GM23338 (cell line): ENCODE data around the gene TGFBRAP1.

Source experiments
- CREB1 ChIP-seq: fragments of 250-450 bp; sonication (Bioruptor Pico); IDR thresholded peaks from 2 replicates; pipeline ENCODE4 v1.5.0; 2020; ENCODE audit warnings: low read depth, mild to moderate bottlenecking, moderate library complexity
- EZH2 ChIP-seq: fragments of 200-600 bp; sonication (generic); IDR thresholded peaks from one replicate; pipeline ENCODE4 v1.8.0; 2017; ENCODE audit warnings: antibody characterized with exemption, mild to moderate bottlenecking, low read depth; ENCODE audit not compliant: unreplicated experiment
- EZH2phosphoT487 ChIP-seq: fragments of 200-600 bp; sonication (generic); IDR thresholded peaks from one replicate; pipeline ENCODE4 v1.8.1; 2018; ENCODE audit warnings: antibody characterized with exemption; ENCODE audit not compliant: unreplicated experiment
- JUNB ChIP-seq: IDR thresholded peaks from one replicate; pipeline ENCODE4 v1.6.1; 2016; ENCODE audit warnings: antibody characterized with exemption; ENCODE audit not compliant: unreplicated experiment
- NANOG ChIP-seq: IDR thresholded peaks from 2 replicates; pipeline ENCODE4 v1.6.1; 2016; ENCODE audit warnings: antibody characterized with exemption, borderline replicate concordance
- POLR2AphosphoS5 ChIP-seq: IDR thresholded peaks from 2 replicates; pipeline ENCODE4 v1.6.1; 2016; ENCODE audit warnings: antibody characterized with exemption, low read depth
- STAT1 ChIP-seq: IDR thresholded peaks from one replicate; pipeline ENCODE4 v1.6.1; 2016; ENCODE audit warnings: antibody characterized with exemption; ENCODE audit not compliant: unreplicated experiment
- ZNF114 ChIP-seq: fragments of 250-450 bp; sonication (Bioruptor Pico); IDR thresholded peaks from 2 replicates; pipeline ENCODE4 v1.5.0; 2020; ENCODE audit warnings: mild to moderate bottlenecking, moderate library complexity
- ZNF331 ChIP-seq: fragments of 250-450 bp; sonication (Bioruptor Pico); IDR thresholded peaks from 2 replicates; pipeline ENCODE4 v1.5.0; 2020; ENCODE audit warnings: low read depth, mild to moderate bottlenecking, moderate library complexity
- TF ChIP-seq, protein P1 (sequence below), 2 experiments: fragments of 200-600 bp in 1 of 2; sonication (generic) in 1 of 2; conservative IDR thresholded peaks; 2 replicates each; pipeline versions ENCODE4 v1.5.1 to v1.6.1; 2016 to 2017; ENCODE audit warnings: antibody characterized with exemption in 2 of 2, low read depth in 2 of 2, mild to moderate bottlenecking in 2 of 2, moderate library complexity in 1 of 2
- TF ChIP-seq, protein P2 (sequence below): IDR thresholded peaks from one replicate; pipeline ENCODE4 v1.6.1; 2018; ENCODE audit warnings: antibody characterized with exemption; ENCODE audit not compliant: unreplicated experiment
- TF ChIP-seq, protein P3 (sequence below): IDR thresholded peaks from 2 replicates; pipeline ENCODE4 v1.6.1; 2016; ENCODE audit warnings: antibody characterized with exemption
- TF ChIP-seq, protein P4 (sequence below): fragments of 250-450 bp; sonication (Bioruptor Pico); IDR thresholded peaks from 2 replicates; pipeline ENCODE4 v1.5.0; 2020; ENCODE audit warnings: mild to moderate bottlenecking, moderate library complexity

DNA sequence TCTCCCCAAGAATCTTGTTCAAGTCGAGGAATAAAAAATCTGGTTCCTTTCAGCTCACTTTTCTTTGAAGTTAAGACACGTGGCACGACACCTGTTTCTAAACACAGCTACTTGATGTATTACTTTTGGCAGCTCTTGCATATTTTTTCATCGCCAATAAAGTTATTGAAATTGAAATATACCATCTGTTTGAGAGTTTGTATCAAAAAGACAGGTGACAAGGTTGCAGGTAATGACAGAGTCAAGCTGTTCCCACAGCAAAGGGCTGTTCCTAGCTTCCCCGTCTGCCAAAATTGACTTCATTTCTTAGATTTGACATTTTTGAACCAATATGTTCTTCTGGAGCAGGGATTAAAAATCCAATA, 93.5 kb downstream of the TGFBRAP1 start:
- TF ChIP-seq, protein P1, sequence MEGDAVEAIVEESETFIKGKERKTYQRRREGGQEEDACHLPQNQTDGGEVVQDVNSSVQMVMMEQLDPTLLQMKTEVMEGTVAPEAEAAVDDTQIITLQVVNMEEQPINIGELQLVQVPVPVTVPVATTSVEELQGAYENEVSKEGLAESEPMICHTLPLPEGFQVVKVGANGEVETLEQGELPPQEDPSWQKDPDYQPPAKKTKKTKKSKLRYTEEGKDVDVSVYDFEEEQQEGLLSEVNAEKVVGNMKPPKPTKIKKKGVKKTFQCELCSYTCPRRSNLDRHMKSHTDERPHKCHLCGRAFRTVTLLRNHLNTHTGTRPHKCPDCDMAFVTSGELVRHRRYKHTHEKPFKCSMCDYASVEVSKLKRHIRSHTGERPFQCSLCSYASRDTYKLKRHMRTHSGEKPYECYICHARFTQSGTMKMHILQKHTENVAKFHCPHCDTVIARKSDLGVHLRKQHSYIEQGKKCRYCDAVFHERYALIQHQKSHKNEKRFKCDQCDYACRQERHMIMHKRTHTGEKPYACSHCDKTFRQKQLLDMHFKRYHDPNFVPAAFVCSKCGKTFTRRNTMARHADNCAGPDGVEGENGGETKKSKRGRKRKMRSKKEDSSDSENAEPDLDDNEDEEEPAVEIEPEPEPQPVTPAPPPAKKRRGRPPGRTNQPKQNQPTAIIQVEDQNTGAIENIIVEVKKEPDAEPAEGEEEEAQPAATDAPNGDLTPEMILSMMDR (conservative IDR thresholded peaks at IDR 0.05; ENCODE audit: low read depth in 2 of 2): no peak
- no peak for TF ChIP-seq EZH2phosphoT487
- TF ChIP-seq EZH2: no peak
- TF ChIP-seq, protein P2, sequence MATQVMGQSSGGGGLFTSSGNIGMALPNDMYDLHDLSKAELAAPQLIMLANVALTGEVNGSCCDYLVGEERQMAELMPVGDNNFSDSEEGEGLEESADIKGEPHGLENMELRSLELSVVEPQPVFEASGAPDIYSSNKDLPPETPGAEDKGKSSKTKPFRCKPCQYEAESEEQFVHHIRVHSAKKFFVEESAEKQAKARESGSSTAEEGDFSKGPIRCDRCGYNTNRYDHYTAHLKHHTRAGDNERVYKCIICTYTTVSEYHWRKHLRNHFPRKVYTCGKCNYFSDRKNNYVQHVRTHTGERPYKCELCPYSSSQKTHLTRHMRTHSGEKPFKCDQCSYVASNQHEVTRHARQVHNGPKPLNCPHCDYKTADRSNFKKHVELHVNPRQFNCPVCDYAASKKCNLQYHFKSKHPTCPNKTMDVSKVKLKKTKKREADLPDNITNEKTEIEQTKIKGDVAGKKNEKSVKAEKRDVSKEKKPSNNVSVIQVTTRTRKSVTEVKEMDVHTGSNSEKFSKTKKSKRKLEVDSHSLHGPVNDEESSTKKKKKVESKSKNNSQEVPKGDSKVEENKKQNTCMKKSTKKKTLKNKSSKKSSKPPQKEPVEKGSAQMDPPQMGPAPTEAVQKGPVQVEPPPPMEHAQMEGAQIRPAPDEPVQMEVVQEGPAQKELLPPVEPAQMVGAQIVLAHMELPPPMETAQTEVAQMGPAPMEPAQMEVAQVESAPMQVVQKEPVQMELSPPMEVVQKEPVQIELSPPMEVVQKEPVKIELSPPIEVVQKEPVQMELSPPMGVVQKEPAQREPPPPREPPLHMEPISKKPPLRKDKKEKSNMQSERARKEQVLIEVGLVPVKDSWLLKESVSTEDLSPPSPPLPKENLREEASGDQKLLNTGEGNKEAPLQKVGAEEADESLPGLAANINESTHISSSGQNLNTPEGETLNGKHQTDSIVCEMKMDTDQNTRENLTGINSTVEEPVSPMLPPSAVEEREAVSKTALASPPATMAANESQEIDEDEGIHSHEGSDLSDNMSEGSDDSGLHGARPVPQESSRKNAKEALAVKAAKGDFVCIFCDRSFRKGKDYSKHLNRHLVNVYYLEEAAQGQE: no peak
- TF ChIP-seq POLR2AphosphoS5: no peak
- no peak for TF ChIP-seq JUNB
- TF ChIP-seq STAT1: no peak
- no peak for TF ChIP-seq ZNF114 (CRISPR knock-in tag)
- no peak for TF ChIP-seq NANOG
- TF ChIP-seq, protein P3, sequence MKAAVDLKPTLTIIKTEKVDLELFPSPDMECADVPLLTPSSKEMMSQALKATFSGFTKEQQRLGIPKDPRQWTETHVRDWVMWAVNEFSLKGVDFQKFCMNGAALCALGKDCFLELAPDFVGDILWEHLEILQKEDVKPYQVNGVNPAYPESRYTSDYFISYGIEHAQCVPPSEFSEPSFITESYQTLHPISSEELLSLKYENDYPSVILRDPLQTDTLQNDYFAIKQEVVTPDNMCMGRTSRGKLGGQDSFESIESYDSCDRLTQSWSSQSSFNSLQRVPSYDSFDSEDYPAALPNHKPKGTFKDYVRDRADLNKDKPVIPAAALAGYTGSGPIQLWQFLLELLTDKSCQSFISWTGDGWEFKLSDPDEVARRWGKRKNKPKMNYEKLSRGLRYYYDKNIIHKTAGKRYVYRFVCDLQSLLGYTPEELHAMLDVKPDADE: no peak
- no peak for TF ChIP-seq CREB1
- TF ChIP-seq ZNF331: no peak
- TF ChIP-seq, protein P4, sequence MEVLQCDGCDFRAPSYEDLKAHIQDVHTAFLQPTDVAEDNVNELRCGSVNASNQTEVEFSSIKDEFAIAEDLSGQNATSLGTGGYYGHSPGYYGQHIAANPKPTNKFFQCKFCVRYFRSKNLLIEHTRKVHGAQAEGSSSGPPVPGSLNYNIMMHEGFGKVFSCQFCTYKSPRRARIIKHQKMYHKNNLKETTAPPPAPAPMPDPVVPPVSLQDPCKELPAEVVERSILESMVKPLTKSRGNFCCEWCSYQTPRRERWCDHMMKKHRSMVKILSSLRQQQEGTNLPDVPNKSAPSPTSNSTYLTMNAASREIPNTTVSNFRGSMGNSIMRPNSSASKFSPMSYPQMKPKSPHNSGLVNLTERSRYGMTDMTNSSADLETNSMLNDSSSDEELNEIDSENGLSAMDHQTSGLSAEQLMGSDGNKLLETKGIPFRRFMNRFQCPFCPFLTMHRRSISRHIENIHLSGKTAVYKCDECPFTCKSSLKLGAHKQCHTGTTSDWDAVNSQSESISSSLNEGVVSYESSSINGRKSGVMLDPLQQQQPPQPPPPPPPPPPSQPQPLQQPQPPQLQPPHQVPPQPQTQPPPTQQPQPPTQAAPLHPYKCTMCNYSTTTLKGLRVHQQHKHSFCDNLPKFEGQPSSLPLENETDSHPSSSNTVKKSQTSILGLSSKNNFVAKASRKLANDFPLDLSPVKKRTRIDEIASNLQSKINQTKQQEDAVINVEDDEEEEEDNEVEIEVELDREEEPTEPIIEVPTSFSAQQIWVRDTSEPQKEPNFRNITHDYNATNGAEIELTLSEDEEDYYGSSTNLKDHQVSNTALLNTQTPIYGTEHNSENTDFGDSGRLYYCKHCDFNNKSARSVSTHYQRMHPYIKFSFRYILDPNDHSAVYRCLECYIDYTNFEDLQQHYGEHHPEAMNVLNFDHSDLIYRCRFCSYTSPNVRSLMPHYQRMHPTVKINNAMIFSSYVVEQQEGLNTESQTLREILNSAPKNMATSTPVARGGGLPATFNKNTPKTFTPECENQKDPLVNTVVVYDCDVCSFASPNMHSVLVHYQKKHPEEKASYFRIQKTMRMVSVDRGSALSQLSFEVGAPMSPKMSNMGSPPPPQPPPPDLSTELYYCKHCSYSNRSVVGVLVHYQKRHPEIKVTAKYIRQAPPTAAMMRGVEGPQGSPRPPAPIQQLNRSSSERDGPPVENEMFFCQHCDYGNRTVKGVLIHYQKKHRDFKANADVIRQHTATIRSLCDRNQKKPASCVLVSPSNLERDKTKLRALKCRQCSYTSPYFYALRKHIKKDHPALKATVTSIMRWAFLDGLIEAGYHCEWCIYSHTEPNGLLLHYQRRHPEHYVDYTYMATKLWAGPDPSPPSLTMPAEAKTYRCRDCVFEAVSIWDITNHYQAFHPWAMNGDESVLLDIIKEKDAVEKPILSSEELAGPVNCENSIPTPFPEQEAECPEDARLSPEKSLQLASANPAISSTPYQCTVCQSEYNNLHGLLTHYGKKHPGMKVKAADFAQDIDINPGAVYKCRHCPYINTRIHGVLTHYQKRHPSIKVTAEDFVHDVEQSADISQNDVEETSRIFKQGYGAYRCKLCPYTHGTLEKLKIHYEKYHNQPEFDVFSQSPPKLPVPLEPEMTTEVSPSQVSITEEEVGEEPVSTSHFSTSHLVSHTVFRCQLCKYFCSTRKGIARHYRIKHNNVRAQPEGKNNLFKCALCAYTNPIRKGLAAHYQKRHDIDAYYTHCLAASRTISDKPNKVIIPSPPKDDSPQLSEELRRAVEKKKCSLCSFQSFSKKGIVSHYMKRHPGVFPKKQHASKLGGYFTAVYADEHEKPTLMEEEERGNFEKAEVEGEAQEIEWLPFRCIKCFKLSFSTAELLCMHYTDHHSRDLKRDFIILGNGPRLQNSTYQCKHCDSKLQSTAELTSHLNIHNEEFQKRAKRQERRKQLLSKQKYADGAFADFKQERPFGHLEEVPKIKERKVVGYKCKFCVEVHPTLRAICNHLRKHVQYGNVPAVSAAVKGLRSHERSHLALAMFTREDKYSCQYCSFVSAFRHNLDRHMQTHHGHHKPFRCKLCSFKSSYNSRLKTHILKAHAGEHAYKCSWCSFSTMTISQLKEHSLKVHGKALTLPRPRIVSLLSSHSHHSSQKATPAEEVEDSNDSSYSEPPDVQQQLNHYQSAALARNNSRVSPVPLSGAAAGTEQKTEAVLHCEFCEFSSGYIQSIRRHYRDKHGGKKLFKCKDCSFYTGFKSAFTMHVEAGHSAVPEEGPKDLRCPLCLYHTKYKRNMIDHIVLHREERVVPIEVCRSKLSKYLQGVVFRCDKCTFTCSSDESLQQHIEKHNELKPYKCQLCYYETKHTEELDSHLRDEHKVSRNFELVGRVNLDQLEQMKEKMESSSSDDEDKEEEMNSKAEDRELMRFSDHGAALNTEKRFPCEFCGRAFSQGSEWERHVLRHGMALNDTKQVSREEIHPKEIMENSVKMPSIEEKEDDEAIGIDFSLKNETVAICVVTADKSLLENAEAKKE: no peak
